Uterine smooth muscle cell (primary cell): ENCODE measurements around the gene ITIH4. TPM values are rescaled to one million over a fixed set of nuclear protein-coding genes. Genes with fewer than 3 reads are reported as not detected.

Experiments
- total RNA-seq: library from RNA; depleted of rRNA; stranded (reverse); fragments of >200 nt; gene quantifications from 2 replicates; pipeline ENCODE4 v1.2.3, GENCODE V29; 2014

Gene ITIH4
- 0.66 and 1.7 TPM in 2 replicates for total RNA-seq

GRCh38 chr3:52830535-52831258, at the start of gene ITIH4:
Gene ITIH4 (minus strand): TSS chr3:52830672. CDS start chr3:52830642, 30 bp downstream.

DNA sequence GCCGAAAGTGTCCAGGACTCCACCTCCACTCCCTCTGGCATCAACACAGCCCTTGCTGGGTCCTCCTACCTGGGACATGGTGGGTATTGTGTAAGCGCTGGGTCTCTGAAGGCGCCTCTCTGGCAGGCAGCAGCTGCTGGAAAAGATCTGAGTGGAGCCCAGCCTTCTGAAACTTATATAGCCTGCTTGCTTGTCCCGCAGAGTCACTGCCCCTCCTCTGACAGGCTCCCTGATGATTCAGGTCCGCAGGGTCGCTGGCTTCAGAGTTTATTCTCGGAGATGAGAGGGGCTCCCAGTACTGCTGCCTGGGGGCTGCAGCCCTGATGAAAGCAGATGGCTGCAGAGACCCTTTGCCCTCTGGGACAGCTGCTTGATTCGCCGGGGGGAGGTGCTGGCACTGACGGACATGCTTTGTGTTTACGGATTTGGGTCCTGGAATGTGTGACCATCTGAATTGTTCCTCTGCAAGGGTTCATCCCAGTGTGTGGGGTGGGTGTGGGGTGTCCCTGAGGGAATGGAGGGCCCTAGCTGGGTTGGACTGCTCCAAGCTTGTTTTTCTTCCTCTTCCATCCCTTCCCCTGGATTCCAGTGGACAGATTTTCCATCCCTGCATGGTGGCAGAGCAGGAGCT, 4.5 kb upstream of the ITIH4 start, which contains the start of gene MUSTN1:
TSS of gene MUSTN1 (minus strand) at position 149 of the 631 bp plus-strand sequence. CDS start at position 78, 71 bp downstream.

GRCh38 chr3:52794612-52795099, 35.8 kb downstream of the ITIH4 start, which contains the start of gene ITIH3:
Gene ITIH3 (plus strand): TSS chr3:52794796. CDS start chr3:52794804, 8 bp downstream.

GRCh38 chr3:52777127-52777958, 53.1 kb downstream of the ITIH4 start, which contains the start of gene ITIH1:
Gene ITIH1 (plus strand): TSS chr3:52777599. CDS start chr3:52777616, 17 bp downstream.

DNA sequence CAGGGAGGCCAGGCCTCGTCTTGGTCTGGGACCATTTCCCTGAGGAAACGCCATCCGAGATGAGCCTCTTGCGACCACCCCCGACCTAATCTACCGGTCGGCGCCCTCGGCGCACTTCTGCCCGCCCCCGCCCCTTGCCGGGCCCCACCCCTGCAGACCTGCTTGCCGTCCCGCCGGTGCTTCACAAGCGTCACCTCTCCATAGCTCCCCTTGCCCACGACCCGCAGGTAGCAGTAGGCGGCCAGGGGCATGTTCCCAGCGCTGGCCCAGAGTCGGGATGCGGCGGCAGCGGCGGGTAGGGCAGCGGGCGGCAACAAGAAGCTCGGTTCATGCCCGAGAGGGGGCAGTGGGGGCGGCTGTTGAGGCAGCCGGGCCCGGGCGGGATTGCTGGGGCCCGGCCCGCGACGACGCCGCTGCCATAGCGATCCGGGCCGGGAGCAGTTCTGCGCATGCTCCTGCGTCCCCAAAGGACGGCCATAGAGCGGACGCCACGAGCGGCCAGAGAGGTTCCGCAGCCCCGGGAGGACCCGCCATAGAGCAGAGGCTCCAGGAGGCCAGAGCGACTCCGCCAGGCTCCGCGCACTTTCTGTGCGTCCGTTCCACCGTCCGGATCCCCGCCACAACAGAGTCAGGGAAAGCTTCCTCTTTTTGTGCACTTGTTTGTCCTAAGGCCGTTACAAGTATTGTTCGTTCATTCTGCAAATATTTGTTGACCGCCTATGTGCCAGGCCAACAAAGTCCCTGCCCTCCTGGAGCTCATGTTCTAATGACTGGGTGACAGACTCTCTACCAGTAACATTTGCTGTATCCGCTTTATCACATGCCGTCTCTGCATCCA, 59.8 kb downstream of the ITIH4 start, which contains the start of gene NEK4:
TSS of gene NEK4 (minus strand) at position 445 of the 838 bp plus-strand sequence. CDS start at position 251, 194 bp downstream.

Other genes with a start within 250 kb of the ITIH4 start
- gene PBRM1, start 144.8 kb downstream of the ITIH4 start, total RNA-seq, result 93.8 and 96.0 TPM in 2 replicates
- 155 and 182 TPM in 2 replicates for gene GNL3, start 144.6 kb downstream of the ITIH4 start, total RNA-seq
- 99.9 and 129 TPM in 2 replicates for gene GLT8D1, start 124.9 kb downstream of the ITIH4 start, total RNA-seq
- 53.6 and 59.9 TPM in 2 replicates for gene SPCS1, start 124.6 kb downstream of the ITIH4 start, total RNA-seq
- 26.7 and 31.7 TPM in 2 replicates for gene NEK4, start 59.7 kb downstream of the ITIH4 start, total RNA-seq
- not detected in 2 replicates for gene ITIH1, start 53.1 kb downstream of the ITIH4 start, total RNA-seq
- 0.12 TPM in 1 of 2 replicates, not detected in the other for gene ITIH3, start 35.9 kb downstream of the ITIH4 start, total RNA-seq
- 0.50 TPM in 1 of 2 replicates, not detected in the other for gene MUSTN1, start 4.3 kb upstream of the ITIH4 start, total RNA-seq
- 13.4 and 23.9 TPM in 2 replicates for gene STIMATE, start 66.9 kb upstream of the ITIH4 start, total RNA-seq
- gene SFMBT1, start 215.4 kb upstream of the ITIH4 start, total RNA-seq, result 7.5 and 13.8 TPM in 2 replicates